H1 (cell line): ENCODE data around the gene TGM2. TPM values are rescaled to one million over a fixed set of nuclear protein-coding genes. Genes with fewer than 3 reads are reported as not detected.

Experiments
- CTCF ChIA-PET: fragments of 300-600 bp; sonication (Branson Sonifier 250); formaldehyde crosslinking; loops from one replicate; lab custom pipeline; 2021; ENCODE audit not compliant: partially characterized antibody; lab: Charles Lee
- POLR2A ChIA-PET: fragments of 300-600 bp; sonication (Branson Sonifier 250); formaldehyde crosslinking; loops from one replicate; lab custom pipeline; 2021; ENCODE audit warnings: inconsistent platforms; ENCODE audit not compliant: partially characterized antibody; lab: Charles Lee
- DNase-seq, 2 experiments: peaks; one replicate each; pipeline versions ENCODE4 v3.0.0 to v3.0.0-alpha.2; 2010 to 2022; ENCODE audit warnings: low spot score in 2 of 2, low read depth in 1 of 2, mixed read lengths in 1 of 2
- FAIRE-seq: peaks from 2 replicates; lab custom pipeline; 2011; peaks lifted over from hg19 to GRCh38; lab: Jason Lieb, UNC
- H2AFZ ChIP-seq: 2 replicates; pipeline ENCODE4 v1.8.1; 2012; ENCODE audit warnings: low read length, inconsistent platforms
- H2AK5ac ChIP-seq: 2 replicates; pipeline ENCODE4 v1.6.1; 2013; ENCODE audit warnings: low read depth, low read length
- H2BK120ac ChIP-seq: replicated peaks from 2 replicates; pipeline ENCODE3; 2013; ENCODE audit warnings: low read depth, low read length, inconsistent platforms
- H2BK12ac ChIP-seq: 2 replicates; pipeline ENCODE4 v1.6.1; 2013; ENCODE audit warnings: low read depth, low read length
- H2BK15ac ChIP-seq: 2 replicates; pipeline ENCODE4 v1.6.1; 2013; ENCODE audit warnings: low read length
- H2BK20ac ChIP-seq: 2 replicates; pipeline ENCODE4 v1.6.1; 2013; ENCODE audit warnings: low read length
- H2BK5ac ChIP-seq: 2 replicates; pipeline ENCODE4 v1.6.1; 2013; ENCODE audit warnings: low read depth, low read length
- H3K14ac ChIP-seq: 2 replicates; pipeline ENCODE4 v1.6.1; 2013; ENCODE audit warnings: inconsistent platforms; ENCODE audit not compliant: insufficient read length
- H3K18ac ChIP-seq: 2 replicates; pipeline ENCODE4 v1.6.1; 2013; ENCODE audit warnings: low read length; ENCODE audit errors: extremely low read depth
- H3K23ac ChIP-seq: 2 replicates; pipeline ENCODE4 v1.6.1; 2013; ENCODE audit warnings: inconsistent platforms; ENCODE audit not compliant: insufficient read length
- H3K23me2 ChIP-seq: 2 replicates; pipeline ENCODE4 v1.6.1; 2013; ENCODE audit warnings: low read depth, low read length
- H3K27ac ChIP-seq: 2 replicates; pipeline ENCODE4 v1.6.1; 2011; ENCODE audit warnings: low read depth, low read length, inconsistent platforms
- H3K27me3 ChIP-seq, 4 experiments: replicated peaks in 1 of 4; 1 replicate in 1 of 4; 2 replicates in 3 of 4; pipeline versions ENCODE4 v1.6.1 to v1.8.1; 2011 to 2013; ENCODE audit warnings: low read length in 3 of 4, mild to moderate bottlenecking in 3 of 4, inconsistent platforms in 2 of 4, mixed read lengths in 2 of 4, moderate library complexity in 1 of 4; ENCODE audit not compliant: control insufficient read depth in 3 of 4, insufficient read depth in 3 of 4; ENCODE audit errors: extremely low read depth in 1 of 4
- H3K36me3 ChIP-seq, 4 experiments: 2 replicates each; pipeline versions ENCODE4 v1.6.1 to v1.8.1; 2011 to 2013; ENCODE audit warnings: mild to moderate bottlenecking in 4 of 4, low read length in 3 of 4, moderate library complexity in 2 of 4, control low read depth in 1 of 4, inconsistent platforms in 1 of 4; ENCODE audit not compliant: insufficient read depth in 4 of 4, control insufficient read depth in 2 of 4
- H3K4ac ChIP-seq: replicated peaks from 2 replicates; pipeline ENCODE3; 2013; ENCODE audit warnings: low read length, low read depth, mixed read lengths, inconsistent platforms; ENCODE audit not compliant: insufficient read length
- H3K4me1 ChIP-seq, 4 experiments: replicated peaks in 1 of 4; 1 replicate in 1 of 4; 2 replicates in 3 of 4; pipeline versions ENCODE4 v1.6.1 to v1.8.1; 2011 to 2013; ENCODE audit warnings: low read length in 3 of 4, inconsistent platforms in 2 of 4, mixed read lengths in 1 of 4; ENCODE audit not compliant: insufficient read depth in 4 of 4, control insufficient read depth in 3 of 4
- H3K4me2 ChIP-seq, 2 experiments: 2 replicates each; pipeline versions ENCODE4 v1.6.1 to v1.8.1; 2011 to 2013; ENCODE audit warnings: low read depth in 2 of 2, low read length in 2 of 2, control low read depth in 1 of 2, inconsistent platforms in 1 of 2, mild to moderate bottlenecking in 1 of 2; ENCODE audit not compliant: insufficient read depth in 1 of 2
- H3K4me3 ChIP-seq, 4 experiments: fragments of 200-600, 300-600 bp in 1 of 4; sonication (generic), shearing (Covaris generic), sonication (Bioruptor Twin) in 1 of 4; 2 replicates each; pipeline versions ENCODE4 v1.5.1 to v1.8.1; 2011 to 2016; ENCODE audit warnings: low read length in 4 of 4, low read depth in 3 of 4, control low read depth in 2 of 4, inconsistent platforms in 2 of 4, mild to moderate bottlenecking in 2 of 4, mixed read lengths in 1 of 4, moderate library complexity in 1 of 4; ENCODE audit not compliant: insufficient read depth in 2 of 4; ENCODE audit errors: extremely low read depth in 1 of 4
- H3K56ac ChIP-seq: replicated peaks from 2 replicates; pipeline ENCODE3; 2013; ENCODE audit warnings: low read depth, mild to moderate bottlenecking, mixed read lengths, low read length, inconsistent platforms; ENCODE audit not compliant: insufficient read length
- H3K79me1 ChIP-seq: 2 replicates; pipeline ENCODE4 v1.6.1; 2013; ENCODE audit warnings: low read depth, low read length, control low read depth
- H3K79me2 ChIP-seq, 2 experiments: 2 replicates each; pipeline versions ENCODE4 v1.6.1 to v1.8.1; 2012 to 2013; ENCODE audit warnings: low read length in 2 of 2, mild to moderate bottlenecking in 2 of 2, inconsistent platforms in 1 of 2; ENCODE audit not compliant: insufficient read depth in 2 of 2, control insufficient read depth in 1 of 2
- H3K9ac ChIP-seq, 4 experiments: replicated peaks in 1 of 4; 1 replicate in 1 of 4; 2 replicates in 3 of 4; pipeline versions ENCODE4 v1.6.1 to v1.8.1; 2011 to 2013; ENCODE audit warnings: low read depth in 3 of 4, low read length in 3 of 4, control low read depth in 2 of 4, mild to moderate bottlenecking in 2 of 4, moderate library complexity in 2 of 4, inconsistent platforms in 1 of 4; ENCODE audit errors: extremely low read depth in 1 of 4
- H3K9me3 ChIP-seq, 2 experiments: 2 replicates each; pipeline versions ENCODE4 v1.6.1 to v1.8.1; 2012 to 2013; ENCODE audit warnings: mild to moderate bottlenecking in 2 of 2, moderate library complexity in 2 of 2, control low read depth in 1 of 2, inconsistent platforms in 1 of 2, low read depth in 1 of 2, low read length in 1 of 2, mixed read lengths in 1 of 2; ENCODE audit not compliant: insufficient read depth in 2 of 2
- H4K20me1 ChIP-seq, 2 experiments: replicated peaks in 1 of 2; 2 replicates each; pipeline versions ENCODE3 to v1.8.1; 2011 to 2013; ENCODE audit warnings: inconsistent platforms in 2 of 2, low read length in 2 of 2, mild to moderate bottlenecking in 1 of 2; ENCODE audit not compliant: insufficient read depth in 2 of 2, control insufficient read depth in 1 of 2
- H4K5ac ChIP-seq: 2 replicates; pipeline ENCODE4 v1.6.1; 2013; ENCODE audit warnings: low read length, low read depth, mixed read lengths, inconsistent platforms; ENCODE audit not compliant: insufficient read length
- H4K8ac ChIP-seq: 2 replicates; pipeline ENCODE4 v1.8.0; 2013; ENCODE audit warnings: mild to moderate bottlenecking, moderate library complexity, low read length, inconsistent platforms; ENCODE audit not compliant: insufficient read depth; ENCODE audit errors: extremely low read depth
- H4K91ac ChIP-seq: replicated peaks from 2 replicates; pipeline ENCODE3; 2013; ENCODE audit warnings: low read length, mixed read lengths, inconsistent platforms; ENCODE audit not compliant: insufficient read length
- BACH1 ChIP-seq: IDR thresholded peaks from 2 replicates; pipeline ENCODE4 v1.6.1; 2012; ENCODE audit warnings: low read length, improper control_type of control experiment
- BRCA1 ChIP-seq: IDR thresholded peaks from 2 replicates; pipeline ENCODE4 v1.6.1; 2012; ENCODE audit warnings: low read depth, low read length, improper control_type of control experiment
- CBX8 ChIP-seq: fragments of 300-800, 300-1000 bp; sonication (generic); IDR thresholded peaks from 2 replicates; pipeline ENCODE4 v1.7.1; 2016; ENCODE audit warnings: low read depth, low read length, borderline replicate concordance
- CEBPB ChIP-seq: IDR thresholded peaks from 2 replicates; pipeline ENCODE4 v1.6.1; 2012; ENCODE audit warnings: low read depth, low read length
- EGR1 ChIP-seq: IDR thresholded peaks from 2 replicates; pipeline ENCODE4 v1.6.1; 2011; ENCODE audit warnings: low read depth, low read length, borderline replicate concordance
- FOSL1 ChIP-seq: IDR thresholded peaks from 2 replicates; pipeline ENCODE4 v1.6.1; 2011; ENCODE audit warnings: mild to moderate bottlenecking, low read depth, low read length, moderate library complexity; ENCODE audit not compliant: insufficient read depth
- GABPA ChIP-seq: IDR thresholded peaks from 2 replicates; pipeline ENCODE4 v1.6.1; 2011; ENCODE audit warnings: mild to moderate bottlenecking, low read length, moderate library complexity, borderline replicate concordance; ENCODE audit not compliant: insufficient read depth
- HDAC2 ChIP-seq, 2 experiments: fragments of 300-600 bp in 1 of 2; sonication (generic) in 1 of 2; IDR thresholded peaks; 2 replicates each; pipeline ENCODE4 v1.6.1; 2011 to 2012; ENCODE audit warnings: low read depth in 2 of 2, low read length in 2 of 2, mild to moderate bottlenecking in 2 of 2, moderate library complexity in 2 of 2, borderline replicate concordance in 1 of 2, inconsistent platforms in 1 of 2
- JUN ChIP-seq: IDR thresholded peaks from 2 replicates; pipeline ENCODE4 v1.6.1; 2011; ENCODE audit warnings: low read depth, mild to moderate bottlenecking, improper control_type of control experiment, low read length
- PHF8 ChIP-seq: fragments of 200-600 bp; sonication (generic); conservative IDR thresholded peaks from 2 replicates; pipeline ENCODE4 v1.7.1; 2012; ENCODE audit warnings: low read depth, mild to moderate bottlenecking, inconsistent platforms, low read length, moderate library complexity
- POU5F1 ChIP-seq: IDR thresholded peaks from 2 replicates; pipeline ENCODE4 v1.6.1; 2011; ENCODE audit warnings: low read depth, mild to moderate bottlenecking, low read length, moderate library complexity
- WGBS, 2 experiments: shearing (Covaris generic) in 1 of 2; methylation state at CpG; one replicate each; pipeline versions ENCODE4 v1.1.6 to v1.1.7; 2013 to 2015; ENCODE audit warnings: low lambda C conversion rate in 2 of 2, mixed read lengths in 2 of 2, inconsistent platforms in 1 of 2, low coverage in 1 of 2, missing lambda C conversion rate in 1 of 2; ENCODE audit not compliant: insufficient replicate concordance in 2 of 2, insufficient coverage in 1 of 2, insufficient read length in 1 of 2; ENCODE audit errors: extremely low coverage in 1 of 2, missing lambda C conversion rate in 1 of 2; 5-methylcytosine and 5-hydroxymethylcytosine counted together
- polyA plus RNA-seq, 7 experiments: library from polyadenylated mRNA; depleted of rRNA in 3 of 7; stranded (reverse) in 5 of 7; unstranded in 2 of 7; fragments of >200 nt in 5 of 7; fragments of 200-250 nt in 2 of 7; gene quantifications; 1 replicate in 5 of 7; 2 replicates in 1 of 7; 4 replicates in 1 of 7; pipeline versions ENCODE4 v1.2.1 to v1.2.3, GENCODE V29; 2011 to 2013; ENCODE audit warnings: missing spikeins in 2 of 7, mixed read lengths in 2 of 7
- total RNA-seq: library from RNA; stranded (reverse); fragmentation: NEBNext Ultra II Directional; extraction: Animal tissue kit (Norgen Biotek cat#: 25700); gene quantifications from 2 replicates; pipeline ENCODE4 v1.2.1, GENCODE V29; 2021
- TF ChIP-seq, protein P1 (sequence below): IDR thresholded peaks from 2 replicates; pipeline ENCODE4 v1.6.1; 2012; ENCODE audit warnings: inconsistent platforms
- TF ChIP-seq, protein P2 (sequence below): IDR thresholded peaks from 2 replicates; pipeline ENCODE4 v1.6.1; 2012; ENCODE audit warnings: inconsistent platforms

TGM2 gene
- total and polyA plus RNA-seq, 2 of the 8 experiments (the other 6 are each of a cell fraction or from before 2014, with no cell fraction given), result 0.86 to 1.0 TPM

DNA sequence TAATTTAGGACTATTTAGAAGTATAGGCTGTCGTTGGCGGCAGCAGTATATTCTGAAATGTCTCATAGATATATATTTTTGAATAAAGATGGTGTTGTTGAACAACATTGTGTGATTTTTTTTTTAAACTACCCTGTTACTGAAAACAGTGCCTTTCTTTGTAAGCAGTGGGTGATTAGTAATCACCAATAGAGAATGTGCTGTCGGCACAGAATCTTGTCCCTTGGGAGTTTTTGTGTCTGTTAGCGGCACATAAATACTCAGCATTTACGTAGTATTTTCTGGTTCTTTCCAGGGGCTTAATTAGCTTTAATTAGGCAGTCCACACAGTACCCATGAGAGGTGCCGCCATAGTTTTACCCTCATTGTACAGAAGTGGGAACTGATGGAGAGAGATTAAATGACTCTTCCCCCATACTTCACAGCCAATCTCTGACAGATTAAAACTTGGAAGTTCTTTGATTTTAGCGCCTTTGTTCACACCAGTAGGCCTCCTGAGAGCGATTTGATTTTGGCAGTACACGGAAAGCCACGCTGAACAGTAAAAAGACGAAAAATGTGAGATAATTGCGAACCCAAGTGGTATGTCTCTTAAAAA is 72.7 kb downstream of the TGM2 start:
- no peak overlapping the region for H2BK5ac ChIP-seq
- CTCF ChIA-PET, result interaction anchor here (1.0 kb wide), 1 partner anchor 35 kb away, joined by 5 read pairs; no protein-coding TSS in a partner anchor
- TF ChIP-seq JUN (no peak), POU5F1 (no peak), PHF8 (no peak), EGR1 (no peak), CEBPB (no peak), GABPA (no peak), FOSL1 (no peak), CBX8 (no peak), BRCA1 (no peak), HDAC2 (IDR thresholded peaks at IDR 0.05; ENCODE audit: borderline replicate concordance in 1 of 2, low read depth in 2 of 2, low read length in 2 of 2) (no peak), BACH1 (no peak)
- TF ChIP-seq, protein P1, sequence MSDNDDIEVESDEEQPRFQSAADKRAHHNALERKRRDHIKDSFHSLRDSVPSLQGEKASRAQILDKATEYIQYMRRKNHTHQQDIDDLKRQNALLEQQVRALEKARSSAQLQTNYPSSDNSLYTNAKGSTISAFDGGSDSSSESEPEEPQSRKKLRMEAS, result no peak
- TF ChIP-seq, protein P2, sequence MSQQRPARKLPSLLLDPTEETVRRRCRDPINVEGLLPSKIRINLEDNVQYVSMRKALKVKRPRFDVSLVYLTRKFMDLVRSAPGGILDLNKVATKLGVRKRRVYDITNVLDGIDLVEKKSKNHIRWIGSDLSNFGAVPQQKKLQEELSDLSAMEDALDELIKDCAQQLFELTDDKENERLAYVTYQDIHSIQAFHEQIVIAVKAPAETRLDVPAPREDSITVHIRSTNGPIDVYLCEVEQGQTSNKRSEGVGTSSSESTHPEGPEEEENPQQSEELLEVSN, result no peak

More for the DNA sequence above, 72.7 kb downstream of the TGM2 start:
- Histone ChIP-seq H2BK15ac (no peak overlapping the region), H3K23me2 (no peaks in the 10 kb centered on the region), H2BK20ac (no peak overlapping the region), H3K14ac (no peak overlapping the region), H2AFZ (no peak overlapping the region), H3K27me3 (no peaks in the 10 kb centered on the region), H3K4me3 (no peak overlapping the region), H3K79me2 (no peaks in the 10 kb centered on the region), H4K20me1 (no peaks in the 10 kb centered on the region), H4K8ac (no peak overlapping the region), H3K4me1 (no peaks in the 10 kb centered on the region), H3K79me1 (no peaks in the 10 kb centered on the region; the same call in 1 of the 2 replicates), H3K18ac (no peak overlapping the region), H4K5ac (no peak overlapping the region), H3K4me2 (no peak overlapping the region), H3K23ac (no peak overlapping the region), H4K91ac (no peak overlapping the region), H3K36me3 (peaks cover 0 to 22% (median 15%) of the 10 kb centered on the region in 4 experiments), H2BK120ac (no peak overlapping the region), H2BK12ac (no peak overlapping the region), H3K56ac (no peak overlapping the region), H3K9me3 (no peaks in the 10 kb centered on the region), H3K4ac (no peak overlapping the region), H3K9ac (no peak overlapping the region), H2AK5ac (no peak overlapping the region), H3K27ac (no peak overlapping the region)
- FAIRE-seq, result no peak
- DNase-seq, result no peak
- 94% methylated on average over 12 of the region's 12 CpGs; no CpG with 5 or more reads in 1 of the 2 experiments for WGBS, 2 experiments
- POLR2A ChIA-PET, result no interaction called here
